Mammary epithelial cell (primary cell): ENCODE results near the gene ATG4B.

ENCODE experiments used
- CTCF ChIP-seq, 2 donors: IDR thresholded peaks in 1 of 2; conservative IDR thresholded peaks in 1 of 2; 2 replicates each; pipeline ENCODE4 v1.5.1; 2011 to 2012; ENCODE audit warnings: inconsistent platforms in 2 of 2, low read length in 2 of 2, mild to moderate bottlenecking in 2 of 2, control low read depth in 1 of 2, low read depth in 1 of 2; ENCODE audit not compliant: insufficient read depth in 1 of 2; ENCODE audit errors: extremely low read depth in 1 of 2
- EZH2 ChIP-seq: IDR thresholded peaks from 2 replicates; pipeline ENCODE4 v1.6.1; 2012; ENCODE audit warnings: low read length, inconsistent platforms, borderline replicate concordance

GRCh38 chr2:241637018-241637794 is at the start of gene ATG4B, which contains the start of gene THAP4:
- TF ChIP-seq CTCF (conservative IDR thresholded peaks at IDR 0.05 in 1 of 2, IDR thresholded peaks at IDR 0.05 in 1 of 2; ENCODE audit: extremely low read depth in 1 of 2, insufficient read depth in 1 of 2, low read depth in 1 of 2, low read length in 2 of 2), result no peak
- no peak for TF ChIP-seq EZH2
